CD4-positive, alpha-beta T cell treated with Interleukin-12 subunit alpha and Interleukin-12 subunit beta, for 1 hour (primary cell): ENCODE measurements around the gene IQGAP2.
"Not testable (repeated sequence)": the region's sequence is repeated elsewhere in the genome, so short reads cannot be mapped to it uniquely, and the experiment has no call there.

Experiments used
- DNase-seq: peaks from one replicate; pipeline ENCODE4 v3.0.0-alpha.2; 2020

The IQGAP2 gene

GRCh38 chr5:76582230-76583162 lies 179.4 kb downstream of the IQGAP2 start:
- DNase-seq = peak; percentile 6

GRCh38 chr5:76583163-76584047 lies 180.3 kb downstream of the IQGAP2 start:
- peak; percentile 41 for DNase-seq

GRCh38 chr5:76585783-76586217 lies 182.7 kb downstream of the IQGAP2 start:
- DNase-seq = no peak

- no peak for DNase-seq
Observed at GRCh38 chr5:76586531-76586930, 183.4 kb downstream of the IQGAP2 start.

- no peak for DNase-seq
Observed at GRCh38 chr5:76590027-76590426, 186.9 kb downstream of the IQGAP2 start.

GRCh38 chr5:76591366-76591765 lies 188.3 kb downstream of the IQGAP2 start:
- DNase-seq = no peak

- DNase-seq = no peak
Observed at GRCh38 chr5:76592692-76593091, 189.6 kb downstream of the IQGAP2 start.

GRCh38 chr5:76594107-76594506 lies 191.0 kb downstream of the IQGAP2 start:
- no peak for DNase-seq

GRCh38 chr5:76595755-76596481 lies 192.8 kb downstream of the IQGAP2 start:
- DNase-seq = no peak

- no peak for DNase-seq
Observed at GRCh38 chr5:76598531-76598930, 195.4 kb downstream of the IQGAP2 start.

- no peak for DNase-seq
Observed at GRCh38 chr5:76600716-76601115, 197.6 kb downstream of the IQGAP2 start.

- DNase-seq = peak; percentile 64
Observed at GRCh38 chr5:76601470-76601869, 198.4 kb downstream of the IQGAP2 start.

GRCh38 chr5:76602094-76602726 lies 199.1 kb downstream of the IQGAP2 start:
- no peak for DNase-seq

- not testable (repeated sequence) for DNase-seq
Observed at GRCh38 chr5:76603991-76604390, 200.9 kb downstream of the IQGAP2 start.

GRCh38 chr5:76604838-76605237 lies 201.8 kb downstream of the IQGAP2 start:
- no peak for DNase-seq

GRCh38 chr5:76606701-76607100 lies 203.6 kb downstream of the IQGAP2 start:
- DNase-seq = no peak

- DNase-seq = no peak
Observed at GRCh38 chr5:76607353-76607871, 204.3 kb downstream of the IQGAP2 start.

GRCh38 chr5:76608833-76609232 lies 205.7 kb downstream of the IQGAP2 start:
- peak; percentile 22 for DNase-seq

GRCh38 chr5:76610196-76610595 lies 207.1 kb downstream of the IQGAP2 start:
- DNase-seq = no peak

GRCh38 chr5:76612942-76613341 lies 209.9 kb downstream of the IQGAP2 start:
- DNase-seq = no peak

- no peak for DNase-seq
Observed at GRCh38 chr5:76615759-76616158, 212.7 kb downstream of the IQGAP2 start.

GRCh38 chr5:76616206-76616605 lies 213.1 kb downstream of the IQGAP2 start:
- DNase-seq = no peak
